H1 (cell line): Measurements from ENCODE around the gene RBMS1. TPM values are rescaled to one million over a fixed set of nuclear protein-coding genes. Genes with fewer than 3 reads are reported as not detected.

Source experiments
- CTCF ChIA-PET: fragments of 300-600 bp; sonication (Branson Sonifier 250); formaldehyde crosslinking; loops from one replicate; lab custom pipeline; 2021; ENCODE audit not compliant: partially characterized antibody; lab: Charles Lee
- POLR2A ChIA-PET: fragments of 300-600 bp; sonication (Branson Sonifier 250); formaldehyde crosslinking; loops from one replicate; lab custom pipeline; 2021; ENCODE audit warnings: inconsistent platforms; ENCODE audit not compliant: partially characterized antibody; lab: Charles Lee
- DNase-seq, 2 experiments: peaks; one replicate each; pipeline versions ENCODE4 v3.0.0 to v3.0.0-alpha.2; 2010 to 2022; ENCODE audit warnings: low spot score in 2 of 2, low read depth in 1 of 2, mixed read lengths in 1 of 2
- FAIRE-seq: peaks from 2 replicates; lab custom pipeline; 2011; peaks lifted over from hg19 to GRCh38; lab: Jason Lieb, UNC
- H2AFZ ChIP-seq: 2 replicates; pipeline ENCODE4 v1.8.1; 2012; ENCODE audit warnings: low read length, inconsistent platforms
- H2AK5ac ChIP-seq: 2 replicates; pipeline ENCODE4 v1.6.1; 2013; ENCODE audit warnings: low read depth, low read length
- H2BK120ac ChIP-seq: replicated peaks from 2 replicates; pipeline ENCODE3; 2013; ENCODE audit warnings: low read depth, low read length, inconsistent platforms
- H2BK12ac ChIP-seq: 2 replicates; pipeline ENCODE4 v1.6.1; 2013; ENCODE audit warnings: low read depth, low read length
- H2BK15ac ChIP-seq: 2 replicates; pipeline ENCODE4 v1.6.1; 2013; ENCODE audit warnings: low read length
- H2BK20ac ChIP-seq: 2 replicates; pipeline ENCODE4 v1.6.1; 2013; ENCODE audit warnings: low read length
- H2BK5ac ChIP-seq: 2 replicates; pipeline ENCODE4 v1.6.1; 2013; ENCODE audit warnings: low read depth, low read length
- H3K14ac ChIP-seq: 2 replicates; pipeline ENCODE4 v1.6.1; 2013; ENCODE audit warnings: inconsistent platforms; ENCODE audit not compliant: insufficient read length
- H3K18ac ChIP-seq: 2 replicates; pipeline ENCODE4 v1.6.1; 2013; ENCODE audit warnings: low read length; ENCODE audit errors: extremely low read depth
- H3K23ac ChIP-seq: 2 replicates; pipeline ENCODE4 v1.6.1; 2013; ENCODE audit warnings: inconsistent platforms; ENCODE audit not compliant: insufficient read length
- H3K23me2 ChIP-seq: 2 replicates; pipeline ENCODE4 v1.6.1; 2013; ENCODE audit warnings: low read depth, low read length
- H3K27ac ChIP-seq: 2 replicates; pipeline ENCODE4 v1.6.1; 2011; ENCODE audit warnings: low read depth, low read length, inconsistent platforms
- H3K27me3 ChIP-seq, 4 experiments: replicated peaks in 1 of 4; 1 replicate in 1 of 4; 2 replicates in 3 of 4; pipeline versions ENCODE4 v1.6.1 to v1.8.1; 2011 to 2013; ENCODE audit warnings: low read length in 3 of 4, mild to moderate bottlenecking in 3 of 4, inconsistent platforms in 2 of 4, mixed read lengths in 2 of 4, moderate library complexity in 1 of 4; ENCODE audit not compliant: control insufficient read depth in 3 of 4, insufficient read depth in 3 of 4; ENCODE audit errors: extremely low read depth in 1 of 4
- H3K36me3 ChIP-seq, 4 experiments: 2 replicates each; pipeline versions ENCODE4 v1.6.1 to v1.8.1; 2011 to 2013; ENCODE audit warnings: mild to moderate bottlenecking in 4 of 4, low read length in 3 of 4, moderate library complexity in 2 of 4, control low read depth in 1 of 4, inconsistent platforms in 1 of 4; ENCODE audit not compliant: insufficient read depth in 4 of 4, control insufficient read depth in 2 of 4
- H3K4ac ChIP-seq: replicated peaks from 2 replicates; pipeline ENCODE3; 2013; ENCODE audit warnings: low read length, low read depth, mixed read lengths, inconsistent platforms; ENCODE audit not compliant: insufficient read length
- H3K4me1 ChIP-seq, 4 experiments: replicated peaks in 1 of 4; 1 replicate in 1 of 4; 2 replicates in 3 of 4; pipeline versions ENCODE4 v1.6.1 to v1.8.1; 2011 to 2013; ENCODE audit warnings: low read length in 3 of 4, inconsistent platforms in 2 of 4, mixed read lengths in 1 of 4; ENCODE audit not compliant: insufficient read depth in 4 of 4, control insufficient read depth in 3 of 4
- H3K4me2 ChIP-seq, 2 experiments: 2 replicates each; pipeline versions ENCODE4 v1.6.1 to v1.8.1; 2011 to 2013; ENCODE audit warnings: low read depth in 2 of 2, low read length in 2 of 2, control low read depth in 1 of 2, inconsistent platforms in 1 of 2, mild to moderate bottlenecking in 1 of 2; ENCODE audit not compliant: insufficient read depth in 1 of 2
- H3K4me3 ChIP-seq, 4 experiments: fragments of 200-600, 300-600 bp in 1 of 4; sonication (generic), shearing (Covaris generic), sonication (Bioruptor Twin) in 1 of 4; 2 replicates each; pipeline versions ENCODE4 v1.5.1 to v1.8.1; 2011 to 2016; ENCODE audit warnings: low read length in 4 of 4, low read depth in 3 of 4, control low read depth in 2 of 4, inconsistent platforms in 2 of 4, mild to moderate bottlenecking in 2 of 4, mixed read lengths in 1 of 4, moderate library complexity in 1 of 4; ENCODE audit not compliant: insufficient read depth in 2 of 4; ENCODE audit errors: extremely low read depth in 1 of 4
- H3K56ac ChIP-seq: replicated peaks from 2 replicates; pipeline ENCODE3; 2013; ENCODE audit warnings: low read depth, mild to moderate bottlenecking, mixed read lengths, low read length, inconsistent platforms; ENCODE audit not compliant: insufficient read length
- H3K79me1 ChIP-seq: 2 replicates; pipeline ENCODE4 v1.6.1; 2013; ENCODE audit warnings: low read depth, low read length, control low read depth
- H3K79me2 ChIP-seq, 2 experiments: 2 replicates each; pipeline versions ENCODE4 v1.6.1 to v1.8.1; 2012 to 2013; ENCODE audit warnings: low read length in 2 of 2, mild to moderate bottlenecking in 2 of 2, inconsistent platforms in 1 of 2; ENCODE audit not compliant: insufficient read depth in 2 of 2, control insufficient read depth in 1 of 2
- H3K9ac ChIP-seq, 4 experiments: replicated peaks in 1 of 4; 1 replicate in 1 of 4; 2 replicates in 3 of 4; pipeline versions ENCODE4 v1.6.1 to v1.8.1; 2011 to 2013; ENCODE audit warnings: low read depth in 3 of 4, low read length in 3 of 4, control low read depth in 2 of 4, mild to moderate bottlenecking in 2 of 4, moderate library complexity in 2 of 4, inconsistent platforms in 1 of 4; ENCODE audit errors: extremely low read depth in 1 of 4
- H3K9me3 ChIP-seq, 2 experiments: 2 replicates each; pipeline versions ENCODE4 v1.6.1 to v1.8.1; 2012 to 2013; ENCODE audit warnings: mild to moderate bottlenecking in 2 of 2, moderate library complexity in 2 of 2, control low read depth in 1 of 2, inconsistent platforms in 1 of 2, low read depth in 1 of 2, low read length in 1 of 2, mixed read lengths in 1 of 2; ENCODE audit not compliant: insufficient read depth in 2 of 2
- H4K20me1 ChIP-seq, 2 experiments: replicated peaks in 1 of 2; 2 replicates each; pipeline versions ENCODE3 to v1.8.1; 2011 to 2013; ENCODE audit warnings: inconsistent platforms in 2 of 2, low read length in 2 of 2, mild to moderate bottlenecking in 1 of 2; ENCODE audit not compliant: insufficient read depth in 2 of 2, control insufficient read depth in 1 of 2
- H4K5ac ChIP-seq: 2 replicates; pipeline ENCODE4 v1.6.1; 2013; ENCODE audit warnings: low read length, low read depth, mixed read lengths, inconsistent platforms; ENCODE audit not compliant: insufficient read length
- H4K8ac ChIP-seq: 2 replicates; pipeline ENCODE4 v1.8.0; 2013; ENCODE audit warnings: mild to moderate bottlenecking, moderate library complexity, low read length, inconsistent platforms; ENCODE audit not compliant: insufficient read depth; ENCODE audit errors: extremely low read depth
- H4K91ac ChIP-seq: replicated peaks from 2 replicates; pipeline ENCODE3; 2013; ENCODE audit warnings: low read length, mixed read lengths, inconsistent platforms; ENCODE audit not compliant: insufficient read length
- ASH2L ChIP-seq: fragments of 200-600, 300-600 bp; sonication (generic); IDR thresholded peaks from one replicate; pipeline ENCODE4 v1.7.1; 2017; ENCODE audit warnings: low read length
- RNF2 ChIP-seq: fragments of 200-900, 300-1000 bp; sonication (generic); IDR thresholded peaks from 2 replicates; pipeline ENCODE4 v1.7.1; 2016; ENCODE audit warnings: borderline replicate concordance, low read depth, mild to moderate bottlenecking, antibody characterized with exemption, low read length; ENCODE audit not compliant: poor library complexity, severe bottlenecking; ENCODE audit errors: missing control alignments
- SP2 ChIP-seq: IDR thresholded peaks from 2 replicates; pipeline ENCODE4 v1.6.1; 2012; ENCODE audit warnings: mild to moderate bottlenecking, low read length, inconsistent platforms
- TAF7 ChIP-seq: optimal IDR thresholded peaks from 2 replicates; pipeline ENCODE3; 2011; ENCODE audit warnings: low read depth, mild to moderate bottlenecking, inconsistent platforms, low read length, moderate library complexity, borderline replicate concordance
- WGBS, 2 experiments: shearing (Covaris generic) in 1 of 2; methylation state at CpG; one replicate each; pipeline versions ENCODE4 v1.1.6 to v1.1.7; 2013 to 2015; ENCODE audit warnings: low lambda C conversion rate in 2 of 2, mixed read lengths in 2 of 2, inconsistent platforms in 1 of 2, low coverage in 1 of 2, missing lambda C conversion rate in 1 of 2; ENCODE audit not compliant: insufficient replicate concordance in 2 of 2, insufficient coverage in 1 of 2, insufficient read length in 1 of 2; ENCODE audit errors: extremely low coverage in 1 of 2, missing lambda C conversion rate in 1 of 2; 5-methylcytosine and 5-hydroxymethylcytosine counted together
- polyA plus RNA-seq, 7 experiments: library from polyadenylated mRNA; depleted of rRNA in 3 of 7; stranded (reverse) in 5 of 7; unstranded in 2 of 7; fragments of >200 nt in 5 of 7; fragments of 200-250 nt in 2 of 7; gene quantifications; 1 replicate in 5 of 7; 2 replicates in 1 of 7; 4 replicates in 1 of 7; pipeline versions ENCODE4 v1.2.1 to v1.2.3, GENCODE V29; 2011 to 2013; ENCODE audit warnings: missing spikeins in 2 of 7, mixed read lengths in 2 of 7
- total RNA-seq: library from RNA; stranded (reverse); fragmentation: NEBNext Ultra II Directional; extraction: Animal tissue kit (Norgen Biotek cat#: 25700); gene quantifications from 2 replicates; pipeline ENCODE4 v1.2.1, GENCODE V29; 2021
- TF ChIP-seq, protein P1 (sequence below): IDR thresholded peaks from 2 replicates; pipeline ENCODE4 v1.6.1; 2012; ENCODE audit warnings: inconsistent platforms

The RBMS1 gene
- total and polyA plus RNA-seq, 2 of the 8 experiments (the other 6 are each of a cell fraction or from before 2014, with no cell fraction given): 53.7 to 60.0 TPM

DNA sequence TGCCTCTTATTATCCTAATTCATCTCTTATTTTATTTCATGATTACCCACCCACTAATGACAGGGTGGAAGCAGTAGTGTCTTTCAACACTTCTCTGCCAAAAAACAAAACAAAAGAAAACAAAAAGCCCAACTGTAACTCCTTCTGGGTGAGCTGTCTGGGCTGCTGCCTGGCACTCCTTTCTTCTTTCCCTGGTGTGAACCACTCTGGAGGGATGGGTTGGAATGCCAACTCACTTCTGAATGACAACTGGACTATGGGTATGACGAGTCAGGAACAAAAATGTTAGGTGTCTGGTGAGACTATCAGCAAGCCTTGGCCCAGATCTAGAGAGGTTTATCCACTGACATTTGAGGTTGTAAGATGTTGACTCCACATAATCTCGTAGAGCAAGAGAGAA lies 205.3 kb downstream of the RBMS1 start:
- Histone ChIP-seq H3K56ac (no peak overlapping the region), H3K36me3 (peaks cover 0 to 23% (median 7%) of the 10 kb centered on the region in 4 experiments; a peak in 5 of 8 replicates), H2BK12ac (no peak overlapping the region), H3K27ac (no peak overlapping the region), H4K5ac (no peak overlapping the region), H2BK5ac (no peak overlapping the region), H4K91ac (no peak overlapping the region), H3K23ac (no peak overlapping the region), H2BK20ac (no peak overlapping the region), H3K4me2 (no peak overlapping the region), H3K4me1 (peaks cover 0 to 3% (median 0%) of the 10 kb centered on the region in 4 experiments; a peak in 1 of 7 replicates), H3K79me1 (no peaks in the 10 kb centered on the region), H3K4me3 (no peak overlapping the region), H3K14ac (no peak overlapping the region), H3K27me3 (no peaks in the 10 kb centered on the region), H4K8ac (no peak overlapping the region), H2AFZ (no peak overlapping the region), H3K9me3 (no peaks in the 10 kb centered on the region), H3K23me2 (no peaks in the 10 kb centered on the region), H3K9ac (no peak overlapping the region), H2BK120ac (no peak overlapping the region), H3K79me2 (no peaks in the 10 kb centered on the region), H3K18ac (no peak overlapping the region), H3K4ac (no peak overlapping the region), H2BK15ac (no peak overlapping the region), H2AK5ac (no peak overlapping the region), H4K20me1 (no peaks in the 10 kb centered on the region)
- DNase-seq: no peak
- 98% methylated on average over 2 of the region's 2 CpGs; no CpG with 5 or more reads in 1 of the 2 experiments for WGBS, 2 experiments
- CTCF ChIA-PET: no interaction called here
- TF ChIP-seq TAF7 (no peak), SP2 (no peak), ASH2L (no peak), RNF2 (no peak)
- TF ChIP-seq, protein P1, sequence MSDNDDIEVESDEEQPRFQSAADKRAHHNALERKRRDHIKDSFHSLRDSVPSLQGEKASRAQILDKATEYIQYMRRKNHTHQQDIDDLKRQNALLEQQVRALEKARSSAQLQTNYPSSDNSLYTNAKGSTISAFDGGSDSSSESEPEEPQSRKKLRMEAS: no peak
- POLR2A ChIA-PET: no interaction called here
- FAIRE-seq: no peak
